ENCODE measurements around the gene TMEM203. TPM values are rescaled to one million over a fixed set of nuclear protein-coding genes. Genes with fewer than 3 reads are reported as not detected.

TMEM203 gene
- total RNA-seq, 4 donors from 2014 or later = 28.8 to 45.8 (median 34.8) TPM

- DNase-seq (ENCODE audit: extremely low spot score) = no peak
- WGBS = 40% methylated on average over 1 of the region's 6 CpGs
- Histone ChIP-seq H3K27ac (replicated peaks in 1 of 4) (no peak overlapping the region), H3K27me3 (no peaks in the 10 kb centered on the region), H3K9me3 (no peaks in the 10 kb centered on the region), H3K4me3 (no peak overlapping the region), H3K36me3 (peaks cover 4 to 13% (median 9%) of the 10 kb centered on the region in 4 donors), H3K4me1 (peaks cover 17 to 30% (median 18%) of the 10 kb centered on the region in 4 donors)
- TF ChIP-seq POLR2A (IDR thresholded peaks at IDR 0.05; ENCODE audit: low read depth) (no peak), EP300 (IDR thresholded peaks at IDR 0.05) (no peak), POLR2AphosphoS5 (IDR thresholded peaks at IDR 0.05) (no peak)
- TF ChIP-seq, protein P1, sequence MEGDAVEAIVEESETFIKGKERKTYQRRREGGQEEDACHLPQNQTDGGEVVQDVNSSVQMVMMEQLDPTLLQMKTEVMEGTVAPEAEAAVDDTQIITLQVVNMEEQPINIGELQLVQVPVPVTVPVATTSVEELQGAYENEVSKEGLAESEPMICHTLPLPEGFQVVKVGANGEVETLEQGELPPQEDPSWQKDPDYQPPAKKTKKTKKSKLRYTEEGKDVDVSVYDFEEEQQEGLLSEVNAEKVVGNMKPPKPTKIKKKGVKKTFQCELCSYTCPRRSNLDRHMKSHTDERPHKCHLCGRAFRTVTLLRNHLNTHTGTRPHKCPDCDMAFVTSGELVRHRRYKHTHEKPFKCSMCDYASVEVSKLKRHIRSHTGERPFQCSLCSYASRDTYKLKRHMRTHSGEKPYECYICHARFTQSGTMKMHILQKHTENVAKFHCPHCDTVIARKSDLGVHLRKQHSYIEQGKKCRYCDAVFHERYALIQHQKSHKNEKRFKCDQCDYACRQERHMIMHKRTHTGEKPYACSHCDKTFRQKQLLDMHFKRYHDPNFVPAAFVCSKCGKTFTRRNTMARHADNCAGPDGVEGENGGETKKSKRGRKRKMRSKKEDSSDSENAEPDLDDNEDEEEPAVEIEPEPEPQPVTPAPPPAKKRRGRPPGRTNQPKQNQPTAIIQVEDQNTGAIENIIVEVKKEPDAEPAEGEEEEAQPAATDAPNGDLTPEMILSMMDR (IDR thresholded peaks at IDR 0.05) = no peak
- intact Hi-C loops (cut with DNase I) = no loop called here
Observed at GRCh38 chr9:137247916-137248175, 42.4 kb upstream of the TMEM203 start.

GRCh38 chr9:137247135-137247915, 41.9 kb upstream of the TMEM203 start:
- DNase-seq (ENCODE audit: extremely low spot score) = no peak
- no peak for TF ChIP-seq POLR2A (IDR thresholded peaks at IDR 0.05; ENCODE audit: low read depth)
- no peak for TF ChIP-seq EP300 (IDR thresholded peaks at IDR 0.05)
- no peak for TF ChIP-seq POLR2AphosphoS5 (IDR thresholded peaks at IDR 0.05)
- TF ChIP-seq, protein P1 (IDR thresholded peaks at IDR 0.05) = no peak
- Histone ChIP-seq H3K9me3 (no peaks in the 10 kb centered on the region), H3K27ac (replicated peaks in 1 of 4) (no peak overlapping the region), H3K36me3 (peaks cover 9 to 18% (median 15%) of the 10 kb centered on the region in 4 donors), H3K4me1 (peaks cover 22 to 35% (median 23%) of the 10 kb centered on the region in 4 donors), H3K27me3 (no peaks in the 10 kb centered on the region), H3K4me3 (no peak overlapping the region)
- intact Hi-C loops (cut with DNase I) = no loop called here
- 83% methylated on average over 9 of the region's 20 CpGs for WGBS

- Histone ChIP-seq H3K27me3 (no peaks in the 10 kb centered on the region), H3K36me3 (peaks cover 13 to 25% (median 19%) of the 10 kb centered on the region in 4 donors), H3K4me3 (no peak overlapping the region), H3K4me1 (peaks cover 28 to 37% (median 30%) of the 10 kb centered on the region in 4 donors), H3K9me3 (no peaks in the 10 kb centered on the region), H3K27ac (replicated peaks in 1 of 4) (no peak overlapping the region)
- WGBS = 93% methylated on average over 9 of the region's 25 CpGs
- intact Hi-C loops (cut with DNase I) = no loop called here
- DNase-seq (ENCODE audit: extremely low spot score) = no peak
- TF ChIP-seq EP300 (IDR thresholded peaks at IDR 0.05) (no peak), POLR2AphosphoS5 (IDR thresholded peaks at IDR 0.05) (no peak), POLR2A (IDR thresholded peaks at IDR 0.05; ENCODE audit: low read depth) (no peak)
- TF ChIP-seq, protein P1 (IDR thresholded peaks at IDR 0.05) = no peak
Observed at GRCh38 chr9:137245450-137246421, 40.3 kb upstream of the TMEM203 start.

- Histone ChIP-seq H3K36me3 (peaks cover 13 to 25% (median 19%) of the 10 kb centered on the region in 4 donors), H3K4me1 (peaks cover 30 to 37% (median 36%) of the 10 kb centered on the region in 4 donors), H3K27me3 (no peaks in the 10 kb centered on the region), H3K4me3 (no peak overlapping the region), H3K27ac (replicated peaks in 1 of 4) (peak overlapping the region in 2 of 4 donors; percentile 5 to 22), H3K9me3 (no peaks in the 10 kb centered on the region)
- WGBS = 68% methylated on average over 22 of the region's 36 CpGs
- DNase-seq (ENCODE audit: extremely low spot score) = no peak
- intact Hi-C loops (cut with DNase I) = no loop called here
- TF ChIP-seq EP300 (IDR thresholded peaks at IDR 0.05) (no peak), POLR2AphosphoS5 (IDR thresholded peaks at IDR 0.05) (no peak), POLR2A (IDR thresholded peaks at IDR 0.05; ENCODE audit: low read depth) (no peak)
- TF ChIP-seq, protein P1 (IDR thresholded peaks at IDR 0.05) = no peak
Observed at GRCh38 chr9:137244486-137245449, 39.3 kb upstream of the TMEM203 start.

Data from esophagus muscularis mucosa (tissue), 4 donors.